Neural progenitor cell (in vitro differentiated cells): ENCODE measurements around the gene ALOX12B.

Experiments used
- EZH2 ChIP-seq: fragments of 200-600 bp; sonication (generic); IDR thresholded peaks from 2 replicates; pipeline ENCODE4 v1.6.1; 2017; ENCODE audit warnings: antibody characterized with exemption, mild to moderate bottlenecking, moderate library complexity
- TF ChIP-seq, protein P1 (sequence below): fragments of 200-600 bp; sonication (generic); IDR thresholded peaks from 2 replicates; pipeline ENCODE4 v1.5.1; 2017; ENCODE audit warnings: antibody characterized with exemption, mild to moderate bottlenecking

GRCh38 chr17:8125154-8125946, 37.8 kb upstream of the ALOX12B start:
- no peak for TF ChIP-seq EZH2
- TF ChIP-seq, protein P1, sequence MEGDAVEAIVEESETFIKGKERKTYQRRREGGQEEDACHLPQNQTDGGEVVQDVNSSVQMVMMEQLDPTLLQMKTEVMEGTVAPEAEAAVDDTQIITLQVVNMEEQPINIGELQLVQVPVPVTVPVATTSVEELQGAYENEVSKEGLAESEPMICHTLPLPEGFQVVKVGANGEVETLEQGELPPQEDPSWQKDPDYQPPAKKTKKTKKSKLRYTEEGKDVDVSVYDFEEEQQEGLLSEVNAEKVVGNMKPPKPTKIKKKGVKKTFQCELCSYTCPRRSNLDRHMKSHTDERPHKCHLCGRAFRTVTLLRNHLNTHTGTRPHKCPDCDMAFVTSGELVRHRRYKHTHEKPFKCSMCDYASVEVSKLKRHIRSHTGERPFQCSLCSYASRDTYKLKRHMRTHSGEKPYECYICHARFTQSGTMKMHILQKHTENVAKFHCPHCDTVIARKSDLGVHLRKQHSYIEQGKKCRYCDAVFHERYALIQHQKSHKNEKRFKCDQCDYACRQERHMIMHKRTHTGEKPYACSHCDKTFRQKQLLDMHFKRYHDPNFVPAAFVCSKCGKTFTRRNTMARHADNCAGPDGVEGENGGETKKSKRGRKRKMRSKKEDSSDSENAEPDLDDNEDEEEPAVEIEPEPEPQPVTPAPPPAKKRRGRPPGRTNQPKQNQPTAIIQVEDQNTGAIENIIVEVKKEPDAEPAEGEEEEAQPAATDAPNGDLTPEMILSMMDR: no peak
